Astrocyte of the cerebellum (primary cell): ENCODE results near the gene ARHGEF37.

Experiments
- DNase-seq: peaks from one replicate; pipeline ENCODE4 v3.0.0-alpha.2; 2011; ENCODE audit warnings: low read depth
- H3K4me3 ChIP-seq: 2 replicates; pipeline ENCODE4 v1.5.1; 2011; ENCODE audit warnings: mild to moderate bottlenecking, low read depth, low read length, moderate library complexity
- in situ Hi-C: cut with HindIII; loops from 2 replicates; pipeline ENCODE4 v1.10.0; 2017; ENCODE audit warnings: low sequenced_read_pairs
- TF ChIP-seq, protein P1 (sequence below): IDR thresholded peaks from 2 replicates; pipeline ENCODE4 v1.5.1; 2012; ENCODE audit warnings: low read length, low read depth, moderate library complexity, mild to moderate bottlenecking; ENCODE audit errors: missing control alignments

Gene ARHGEF37

DNA sequence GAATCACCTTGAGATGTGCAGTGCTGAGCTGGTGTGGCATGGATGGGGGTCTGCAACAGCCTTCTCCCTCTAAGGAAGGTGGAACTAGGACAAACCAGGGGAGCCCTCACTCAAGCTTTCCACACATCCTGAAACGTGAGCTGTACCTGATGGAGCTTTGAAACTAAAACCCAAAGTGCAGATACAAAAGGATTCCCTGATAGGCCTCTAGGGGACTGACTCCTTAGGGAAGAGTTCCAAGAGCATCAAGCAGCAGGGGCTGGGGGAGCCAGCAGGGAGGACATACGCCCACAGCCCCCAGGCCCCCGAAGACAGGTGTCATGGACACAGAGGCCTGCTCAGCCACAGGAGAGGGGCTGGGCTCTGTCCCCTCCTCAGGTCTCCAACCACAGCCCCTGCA, 17.7 kb downstream of the ARHGEF37 start:
- TF ChIP-seq, protein P1, sequence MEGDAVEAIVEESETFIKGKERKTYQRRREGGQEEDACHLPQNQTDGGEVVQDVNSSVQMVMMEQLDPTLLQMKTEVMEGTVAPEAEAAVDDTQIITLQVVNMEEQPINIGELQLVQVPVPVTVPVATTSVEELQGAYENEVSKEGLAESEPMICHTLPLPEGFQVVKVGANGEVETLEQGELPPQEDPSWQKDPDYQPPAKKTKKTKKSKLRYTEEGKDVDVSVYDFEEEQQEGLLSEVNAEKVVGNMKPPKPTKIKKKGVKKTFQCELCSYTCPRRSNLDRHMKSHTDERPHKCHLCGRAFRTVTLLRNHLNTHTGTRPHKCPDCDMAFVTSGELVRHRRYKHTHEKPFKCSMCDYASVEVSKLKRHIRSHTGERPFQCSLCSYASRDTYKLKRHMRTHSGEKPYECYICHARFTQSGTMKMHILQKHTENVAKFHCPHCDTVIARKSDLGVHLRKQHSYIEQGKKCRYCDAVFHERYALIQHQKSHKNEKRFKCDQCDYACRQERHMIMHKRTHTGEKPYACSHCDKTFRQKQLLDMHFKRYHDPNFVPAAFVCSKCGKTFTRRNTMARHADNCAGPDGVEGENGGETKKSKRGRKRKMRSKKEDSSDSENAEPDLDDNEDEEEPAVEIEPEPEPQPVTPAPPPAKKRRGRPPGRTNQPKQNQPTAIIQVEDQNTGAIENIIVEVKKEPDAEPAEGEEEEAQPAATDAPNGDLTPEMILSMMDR: no peak
- in situ Hi-C loops: no loop called here
- no peak for DNase-seq
- H3K4me3 ChIP-seq: no peak overlapping the region

DNA sequence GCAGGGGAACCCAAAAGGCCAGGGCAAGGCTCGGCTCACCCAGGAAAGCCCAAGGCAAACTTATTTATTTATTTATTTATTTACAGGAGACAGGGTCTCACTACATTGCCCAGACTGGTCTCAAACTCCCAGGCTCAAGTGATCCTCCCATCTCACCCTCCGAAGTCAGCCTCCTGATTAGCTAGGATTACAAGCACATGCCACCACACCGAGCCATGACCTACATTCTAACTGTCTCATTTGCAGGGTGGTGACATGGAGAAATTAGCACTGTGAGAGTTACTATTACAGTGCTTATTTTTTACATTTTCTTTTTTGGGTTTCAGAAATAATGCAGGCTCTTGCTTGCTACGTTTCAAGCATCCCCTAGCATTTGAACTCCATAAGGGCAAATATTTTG, 18.1 kb downstream of the ARHGEF37 start:
- no peak for DNase-seq
- H3K4me3 ChIP-seq: no peak overlapping the region
- in situ Hi-C loops: no loop called here
- TF ChIP-seq, protein P1: no peak

DNA sequence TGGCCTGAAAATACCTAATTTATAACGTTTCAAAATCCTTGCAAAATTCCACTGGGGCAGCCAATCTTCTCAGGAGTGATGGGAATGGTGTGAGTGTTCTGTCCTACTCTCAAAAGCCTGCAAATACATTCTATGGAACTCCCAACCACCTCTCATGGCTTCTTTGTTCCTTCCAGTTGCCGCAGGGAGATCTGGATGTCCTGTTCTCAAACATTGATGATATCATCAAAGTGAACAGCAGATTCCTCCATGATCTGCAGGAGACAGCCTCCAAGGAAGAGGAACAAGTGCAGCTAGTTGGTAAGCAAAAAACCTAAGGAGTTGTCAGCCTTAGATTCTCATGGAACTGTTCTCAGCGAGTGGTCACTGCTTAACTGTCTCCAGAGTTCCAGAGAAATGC, 19.6 kb downstream of the ARHGEF37 start:
- TF ChIP-seq, protein P1: no peak
- no peak overlapping the region for H3K4me3 ChIP-seq
- in situ Hi-C loops: no loop called here
- no peak for DNase-seq

DNA sequence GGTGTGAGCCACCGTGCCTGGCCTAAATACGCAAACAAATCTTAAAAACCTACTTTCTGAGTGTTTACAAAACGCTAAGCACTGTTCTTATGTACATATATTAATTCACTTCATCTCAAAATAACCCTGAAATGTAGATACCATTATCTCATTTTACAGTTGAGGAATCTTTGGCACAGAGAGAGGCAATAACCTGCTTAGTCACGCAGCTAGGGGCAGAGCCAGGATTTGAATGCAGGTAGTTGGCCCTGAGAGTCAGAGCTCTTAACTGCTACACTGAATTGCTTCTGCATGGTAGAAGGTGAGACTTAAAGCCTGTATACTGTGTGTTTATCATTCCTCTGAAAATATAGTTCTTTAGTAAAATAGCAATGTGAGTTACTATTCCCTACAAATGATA, 21.9 kb downstream of the ARHGEF37 start:
- H3K4me3 ChIP-seq: no peak overlapping the region
- in situ Hi-C loops: no loop called here
- TF ChIP-seq, protein P1: no peak
- no peak for DNase-seq

DNA sequence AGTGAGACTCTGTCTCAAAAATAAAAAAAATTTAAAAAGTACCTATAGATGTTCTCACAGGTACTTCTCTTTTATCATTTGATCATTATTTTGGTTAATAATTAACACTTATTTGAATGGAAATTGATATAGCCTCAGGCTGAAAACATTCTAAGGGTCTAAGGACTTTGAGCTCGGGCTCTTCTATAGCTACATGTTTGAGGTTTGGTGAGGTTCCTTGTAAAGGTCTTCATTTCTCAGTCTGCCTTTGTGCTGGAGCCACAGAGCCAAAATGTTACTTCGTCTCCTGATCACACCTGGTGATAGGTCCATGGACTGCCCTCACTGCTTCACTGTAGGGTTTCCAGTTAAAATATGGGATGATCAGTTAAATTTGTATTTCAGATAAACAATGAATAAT, 22.6 kb downstream of the ARHGEF37 start:
- no peak for DNase-seq
- in situ Hi-C loops: no loop called here
- H3K4me3 ChIP-seq: no peak overlapping the region
- TF ChIP-seq, protein P1: no peak

DNA sequence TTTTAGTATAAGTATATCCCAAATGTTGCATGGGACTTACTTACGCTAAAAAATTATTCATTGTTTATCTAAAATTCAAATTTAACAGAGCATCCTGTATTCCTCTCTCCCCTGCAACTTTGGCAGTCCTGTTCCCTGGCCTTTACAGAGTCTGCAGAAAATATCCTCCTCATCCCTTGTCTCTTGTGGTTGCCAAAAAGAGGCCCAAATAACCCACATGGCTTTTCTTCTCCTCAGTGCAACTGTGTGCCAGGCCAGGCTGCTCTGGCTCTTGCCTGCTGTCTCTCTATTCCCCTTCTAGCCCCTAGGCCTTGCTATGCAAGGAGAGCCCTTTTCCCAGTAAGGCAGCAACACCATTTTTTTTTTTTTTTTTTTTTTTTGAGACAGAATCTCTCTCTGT, 23.0 kb downstream of the ARHGEF37 start:
- no peak for DNase-seq
- in situ Hi-C loops: no loop called here
- H3K4me3 ChIP-seq: no peak overlapping the region
- TF ChIP-seq, protein P1: no peak
